Measurements from ENCODE around the gene RIOK1.
A peak's percentile ranks its signal among the peaks of the same experiment; 100 is the strongest.

RIOK1 gene

GRCh38 chr6:7410851-7411250, 21.2 kb downstream of the RIOK1 start:
- no peak for DNase-seq

GRCh38 chr6:7411328-7411727, 21.7 kb downstream of the RIOK1 start:
- no peak for DNase-seq

GRCh38 chr6:7413151-7413823, 23.7 kb downstream of the RIOK1 start:
- no peak for DNase-seq

- DNase-seq, result no peak
Measured at GRCh38 chr6:7414811-7415210, 25.2 kb downstream of the RIOK1 start.

- DNase-seq, result no peak
Measured at GRCh38 chr6:7417684-7418083, 28.1 kb downstream of the RIOK1 start.

- no peak for DNase-seq
Measured at GRCh38 chr6:7418238-7418905, 28.8 kb downstream of the RIOK1 start.

GRCh38 chr6:7419065-7419464, 29.5 kb downstream of the RIOK1 start:
- DNase-seq, result no peak

- no peak for DNase-seq
Measured at GRCh38 chr6:7421066-7421465, 31.5 kb downstream of the RIOK1 start.

GRCh38 chr6:7424058-7424457, 34.5 kb downstream of the RIOK1 start:
- no peak for DNase-seq

- DNase-seq, result peak; percentile 14
Measured at GRCh38 chr6:7424967-7425807, 35.6 kb downstream of the RIOK1 start.

GRCh38 chr6:7425808-7426190, 36.2 kb downstream of the RIOK1 start:
- DNase-seq, result no peak

- DNase-seq, result no peak
Measured at GRCh38 chr6:7426447-7427169, 37.0 kb downstream of the RIOK1 start.

GRCh38 chr6:7431313-7431673, 41.7 kb downstream of the RIOK1 start:
- no peak for DNase-seq

GRCh38 chr6:7431674-7432390, 42.2 kb downstream of the RIOK1 start:
- peak; percentile 49 for DNase-seq

GRCh38 chr6:7432391-7433120, 42.9 kb downstream of the RIOK1 start:
- DNase-seq, result no peak

GRCh38 chr6:7433121-7433617, 43.6 kb downstream of the RIOK1 start:
- peak; percentile 96 for DNase-seq

GRCh38 chr6:7434672-7435071, 45.1 kb downstream of the RIOK1 start:
- no peak for DNase-seq

- DNase-seq, result no peak
Measured at GRCh38 chr6:7438011-7438410, 48.4 kb downstream of the RIOK1 start.

GRCh38 chr6:7439228-7439627, 49.6 kb downstream of the RIOK1 start:
- DNase-seq, result no peak

GRCh38 chr6:7440476-7440875, 50.9 kb downstream of the RIOK1 start:
- DNase-seq, result no peak

GRCh38 chr6:7441048-7441775, 51.6 kb downstream of the RIOK1 start:
- no peak for DNase-seq
